Measurements from ENCODE around the gene NCOA1.

DNA sequence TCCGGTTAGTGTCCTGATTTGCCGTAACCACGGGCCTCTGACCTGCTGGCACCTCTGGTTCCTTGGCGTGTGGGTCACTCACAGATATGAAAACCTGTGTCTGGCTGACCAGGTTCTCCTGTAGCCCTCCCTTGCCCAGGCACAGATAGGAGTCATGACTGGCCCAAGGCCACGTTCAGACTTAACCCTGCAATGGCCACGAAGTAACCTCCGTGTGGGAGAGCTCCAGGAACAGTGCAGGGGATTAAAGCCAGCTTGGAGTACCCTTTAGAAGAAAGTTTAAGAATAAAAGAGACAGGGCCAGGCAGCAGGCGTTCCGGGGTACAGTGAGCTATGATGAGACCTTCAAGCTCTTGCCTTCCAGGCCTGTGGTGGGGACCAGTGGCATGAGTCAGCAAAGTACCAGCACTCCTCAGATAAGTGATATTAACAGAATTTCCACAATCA, 327.7 kb downstream of the NCOA1 start:
- TF ChIP-seq, protein P1, sequence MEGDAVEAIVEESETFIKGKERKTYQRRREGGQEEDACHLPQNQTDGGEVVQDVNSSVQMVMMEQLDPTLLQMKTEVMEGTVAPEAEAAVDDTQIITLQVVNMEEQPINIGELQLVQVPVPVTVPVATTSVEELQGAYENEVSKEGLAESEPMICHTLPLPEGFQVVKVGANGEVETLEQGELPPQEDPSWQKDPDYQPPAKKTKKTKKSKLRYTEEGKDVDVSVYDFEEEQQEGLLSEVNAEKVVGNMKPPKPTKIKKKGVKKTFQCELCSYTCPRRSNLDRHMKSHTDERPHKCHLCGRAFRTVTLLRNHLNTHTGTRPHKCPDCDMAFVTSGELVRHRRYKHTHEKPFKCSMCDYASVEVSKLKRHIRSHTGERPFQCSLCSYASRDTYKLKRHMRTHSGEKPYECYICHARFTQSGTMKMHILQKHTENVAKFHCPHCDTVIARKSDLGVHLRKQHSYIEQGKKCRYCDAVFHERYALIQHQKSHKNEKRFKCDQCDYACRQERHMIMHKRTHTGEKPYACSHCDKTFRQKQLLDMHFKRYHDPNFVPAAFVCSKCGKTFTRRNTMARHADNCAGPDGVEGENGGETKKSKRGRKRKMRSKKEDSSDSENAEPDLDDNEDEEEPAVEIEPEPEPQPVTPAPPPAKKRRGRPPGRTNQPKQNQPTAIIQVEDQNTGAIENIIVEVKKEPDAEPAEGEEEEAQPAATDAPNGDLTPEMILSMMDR (conservative IDR thresholded peaks at IDR 0.05; ENCODE audit: low read depth, low read length) = no peak
- TF ChIP-seq EZH2 (IDR thresholded peaks at IDR 0.05; ENCODE audit: borderline replicate concordance, low read depth, low read length, poor library complexity, severe bottlenecking) = no peak

Data from A673 (cell line).